SK-N-SH (cell line): ENCODE data around the gene CRIP2. TPM values are rescaled to one million over a fixed set of nuclear protein-coding genes. Genes with fewer than 3 reads are reported as not detected.

Source experiments
- CTCF ChIA-PET: fragments of 300-600, 350-600 bp; formaldehyde crosslinking; extraction: SDS; loops from one replicate; lab custom pipeline; 2021; lab: Yijun Ruan, JAX
- POLR2A ChIA-PET: fragments of 350-600 bp; sonication (Branson Sonifier 250); formaldehyde crosslinking; extraction: SDS; loops from one replicate; lab custom pipeline; 2020; ENCODE audit warnings: antibody characterized with exemption, inconsistent platforms; lab: Yijun Ruan, JAX
- DNase-seq: peaks from one replicate; pipeline ENCODE4 v3.0.0; 2012
- H2AFZ ChIP-seq: fragments of 200-600 bp; sonication (generic); 2 replicates; pipeline ENCODE4 v1.8.1; 2016; ENCODE audit warnings: antibody characterized with exemption, mild to moderate bottlenecking, low read depth
- H3F3A ChIP-seq: fragments of 200-600 bp; sonication (generic); replicated peaks from 2 replicates; pipeline ENCODE3; 2016; ENCODE audit warnings: antibody characterized with exemption, mild to moderate bottlenecking; ENCODE audit not compliant: insufficient read depth
- H3K27ac ChIP-seq, 2 experiments: fragments of 200-500 bp in 1 of 2; fragments of 200-600 bp in 1 of 2; sonication (Bioruptor generic) in 1 of 2; sonication (generic), shearing (Covaris generic) in 1 of 2; 2 replicates each; pipeline versions ENCODE4 v1.5.1 to v1.6.1; 2014 to 2016; ENCODE audit warnings: low read depth in 2 of 2, inconsistent platforms in 1 of 2, low read length in 1 of 2, mild to moderate bottlenecking in 1 of 2, mixed read lengths in 1 of 2
- H3K27me3 ChIP-seq: fragments of 200-600 bp; sonication (generic), shearing (Covaris generic); 2 replicates; pipeline ENCODE4 v1.6.1; 2016; ENCODE audit warnings: mixed run types; ENCODE audit not compliant: insufficient read depth
- H3K36me3 ChIP-seq, 2 experiments: fragments of 200-500 bp in 1 of 2; fragments of 200-600 bp in 1 of 2; sonication (Bioruptor generic) in 1 of 2; sonication (generic) in 1 of 2; replicated peaks in 1 of 2; 2 replicates each; pipeline versions ENCODE3 to v1.5.1; 2014 to 2016; ENCODE audit warnings: low read length in 1 of 2, mild to moderate bottlenecking in 1 of 2; ENCODE audit not compliant: insufficient read depth in 2 of 2, control insufficient read depth in 1 of 2
- H3K4me1 ChIP-seq, 2 experiments: fragments of 200-500 bp in 1 of 2; fragments of 200-600 bp in 1 of 2; sonication (Bioruptor generic) in 1 of 2; sonication (generic), shearing (Covaris generic) in 1 of 2; 2 replicates each; pipeline versions ENCODE4 v1.5.1 to v1.6.1; 2014 to 2016; ENCODE audit warnings: low read depth in 1 of 2, low read length in 1 of 2, mixed run types in 1 of 2; ENCODE audit not compliant: insufficient read depth in 2 of 2, control insufficient read depth in 1 of 2
- H3K4me2 ChIP-seq: fragments of 200-600 bp; sonication (generic), shearing (Covaris generic); 2 replicates; pipeline ENCODE4 v1.6.1; 2017; ENCODE audit warnings: mixed run types
- H3K4me3 ChIP-seq, 2 experiments: fragments of 200-500 bp in 1 of 2; fragments of 200-600 bp in 1 of 2; sonication (Bioruptor generic) in 1 of 2; sonication (generic), shearing (Covaris generic) in 1 of 2; 2 replicates each; pipeline versions ENCODE4 v1.5.1 to v1.8.1; 2014 to 2016; ENCODE audit warnings: low read depth in 2 of 2, inconsistent platforms in 1 of 2, low read length in 1 of 2, mild to moderate bottlenecking in 1 of 2, mixed read lengths in 1 of 2, moderate library complexity in 1 of 2
- H3K79me2 ChIP-seq: fragments of 200-600 bp; sonication (generic); 2 replicates; pipeline ENCODE4 v1.8.1; 2017; ENCODE audit warnings: mild to moderate bottlenecking; ENCODE audit not compliant: insufficient read depth
- H3K9ac ChIP-seq: fragments of 200-600 bp; sonication (generic); 2 replicates; pipeline ENCODE4 v1.6.1; 2017; ENCODE audit warnings: mixed run types
- H3K9me2 ChIP-seq: fragments of 200-600 bp; sonication (generic); 2 replicates; pipeline ENCODE4 v1.6.1; 2017; ENCODE audit warnings: mixed run types
- H3K9me3 ChIP-seq: fragments of 200-600 bp; sonication (generic); 2 replicates; pipeline ENCODE4 v1.6.1; 2017; ENCODE audit warnings: mixed run types, mild to moderate bottlenecking, moderate library complexity
- H4K20me1 ChIP-seq: fragments of 200-600 bp; sonication (generic); 2 replicates; pipeline ENCODE4 v1.6.1; 2017; ENCODE audit warnings: mild to moderate bottlenecking, mixed run types; ENCODE audit not compliant: insufficient read depth
- CTCF ChIP-seq: fragments of 200-600 bp; sonication (generic); IDR thresholded peaks from 2 replicates; pipeline ENCODE4 v1.6.1; 2017; ENCODE audit warnings: antibody characterized with exemption, mild to moderate bottlenecking, moderate library complexity
- ELF1 ChIP-seq: IDR thresholded peaks from 2 replicates; pipeline ENCODE4 v1.4.0; 2012
- EZH2phosphoT487 ChIP-seq: fragments of 200-600 bp; sonication (generic); IDR thresholded peaks from 2 replicates; pipeline ENCODE4 v1.6.1; 2017; ENCODE audit warnings: low read depth, mixed run types, mild to moderate bottlenecking, antibody characterized with exemption, moderate library complexity, borderline replicate concordance
- IRF3 ChIP-seq: fragments of 150-350 bp; IDR thresholded peaks from 2 replicates; pipeline ENCODE4 v1.6.1; 2016; ENCODE audit warnings: mild to moderate bottlenecking, low read depth, low read length
- MAX ChIP-seq: IDR thresholded peaks from 2 replicates; pipeline ENCODE4 v1.4.0; 2012; ENCODE audit warnings: low read depth
- NFIC ChIP-seq: IDR thresholded peaks from 2 replicates; pipeline ENCODE4 v1.4.0; 2012; ENCODE audit warnings: borderline replicate concordance
- ZBTB33 ChIP-seq: IDR thresholded peaks from 2 replicates; pipeline ENCODE4 v1.4.0; 2012; ENCODE audit warnings: low read depth, borderline replicate concordance
- WGBS: methylation state at CpG from one replicate; pipeline ENCODE4 v1.1.6; 2017; ENCODE audit warnings: low lambda C conversion rate; 5-methylcytosine and 5-hydroxymethylcytosine counted together
- polyA plus RNA-seq, 3 experiments: library from polyadenylated mRNA; depleted of rRNA; stranded (reverse); fragments of >200 nt; gene quantifications; 2 replicates each; pipeline ENCODE4 v1.2.3, GENCODE V29; 2012

Gene CRIP2
- polyA plus RNA-seq, 1 of the 3 experiments (the other 2 are of a cell fraction), result 335 TPM

GRCh38 chr14:105496831-105497591 is 22.4 kb downstream of the CRIP2 start:
- Histone ChIP-seq H2AFZ (no peak overlapping the region), H3K4me1 (peaks cover 2 to 4% of the 10 kb centered on the region in 2 experiments; a peak in 2 of 4 replicates), H3K9me2 (no peaks in the 10 kb centered on the region), H3K9ac (no peak overlapping the region), H3K4me3 (no peak overlapping the region), H3K4me2 (no peak overlapping the region), H3K9me3 (no peaks in the 10 kb centered on the region), H3F3A (no peaks in the 10 kb centered on the region), H3K27me3 (no peaks in the 10 kb centered on the region), H3K36me3 (no peaks in the 10 kb centered on the region), H3K79me2 (peaks cover 10% of the 10 kb centered on the region; the same call in 1 of the 2 replicates), H4K20me1 (peaks cover 7% of the 10 kb centered on the region; the same call in 1 of the 2 replicates), H3K27ac (no peak overlapping the region)
- ChIA-PET POLR2A (no interaction called here), CTCF (interaction anchor here (1.0 to 1.9 kb wide), 3 partner anchors 13 to 31 kb away, joined by 3 to 9 read pairs (median 5); no protein-coding TSS in a partner anchor)
- no peak for DNase-seq
- TF ChIP-seq EZH2phosphoT487 (no peak), MAX (no peak), IRF3 (no peak), NFIC (no peak), ELF1 (no peak), CTCF (no peak)
- WGBS, result 95% methylated on average over 21 of the region's 32 CpGs

GRCh38 chr14:105497671-105498429 is 23.2 kb downstream of the CRIP2 start:
- Histone ChIP-seq H2AFZ (no peak overlapping the region), H3K4me2 (no peak overlapping the region), H3K36me3 (no peaks in the 10 kb centered on the region), H3K9me3 (no peaks in the 10 kb centered on the region), H4K20me1 (no peaks in the 10 kb centered on the region), H3F3A (no peaks in the 10 kb centered on the region), H3K4me3 (no peak overlapping the region), H3K79me2 (peaks cover 1% of the 10 kb centered on the region; the same call in 1 of the 2 replicates), H3K9me2 (no peaks in the 10 kb centered on the region), H3K9ac (no peak overlapping the region), H3K27ac (no peak overlapping the region), H3K4me1 (no peaks in the 10 kb centered on the region), H3K27me3 (no peaks in the 10 kb centered on the region)
- POLR2A ChIA-PET, result no interaction called here
- TF ChIP-seq ZBTB33, result no peak
- CTCF ChIA-PET, result interaction anchor here (1.7 to 1.9 kb wide), 2 partner anchors 17 to 30 kb away, joined by 5 to 9 read pairs; no protein-coding TSS in a partner anchor
- WGBS, result 87% methylated on average over 15 of the region's 31 CpGs
- no peak for DNase-seq
